Measurements from ENCODE around the gene LIMK2.
"Not testable (repeated sequence)": the region's sequence is repeated elsewhere in the genome, so short reads cannot be mapped to it uniquely, and the experiment has no call there.

The LIMK2 gene

GRCh38 chr22:31210556-31211421 lies 1.3 kb upstream of the LIMK2 start:
- no peak for DNase-seq (ENCODE audit: extremely low read depth in 1 of 2, low read depth in 1 of 2)

GRCh38 chr22:31211482-31211861 lies 626 bp upstream of the LIMK2 start:
- DNase-seq (ENCODE audit: extremely low read depth in 1 of 2, low read depth in 1 of 2): no peak

- no peak for DNase-seq (ENCODE audit: extremely low read depth in 1 of 2, low read depth in 1 of 2)
Measured at GRCh38 chr22:31212783-31213629, 908 bp downstream of the LIMK2 start.

- no peak for DNase-seq (ENCODE audit: extremely low read depth in 1 of 2, low read depth in 1 of 2)
Measured at GRCh38 chr22:31215018-31215535, 3.0 kb downstream of the LIMK2 start.

GRCh38 chr22:31218565-31219262 lies 6.6 kb downstream of the LIMK2 start:
- DNase-seq (ENCODE audit: extremely low read depth in 1 of 2, low read depth in 1 of 2): no peak

GRCh38 chr22:31221084-31221483 lies 9.0 kb downstream of the LIMK2 start:
- no peak for DNase-seq (ENCODE audit: extremely low read depth in 1 of 2, low read depth in 1 of 2)

- DNase-seq (ENCODE audit: extremely low read depth in 1 of 2, low read depth in 1 of 2): no peak
Measured at GRCh38 chr22:31222736-31223135, 10.6 kb downstream of the LIMK2 start.

- no peak for DNase-seq (ENCODE audit: extremely low read depth in 1 of 2, low read depth in 1 of 2)
Measured at GRCh38 chr22:31223786-31224191, 11.7 kb downstream of the LIMK2 start.

- DNase-seq (ENCODE audit: extremely low read depth in 1 of 2, low read depth in 1 of 2): not testable (repeated sequence)
Measured at GRCh38 chr22:31224691-31225090, 12.6 kb downstream of the LIMK2 start.

GRCh38 chr22:31227186-31227585 lies 15.1 kb downstream of the LIMK2 start:
- no peak for DNase-seq (ENCODE audit: extremely low read depth in 1 of 2, low read depth in 1 of 2)

- no peak for DNase-seq (ENCODE audit: extremely low read depth in 1 of 2, low read depth in 1 of 2)
Measured at GRCh38 chr22:31229402-31230079, 17.4 kb downstream of the LIMK2 start.

GRCh38 chr22:31230155-31230870 lies 18.2 kb downstream of the LIMK2 start:
- DNase-seq (ENCODE audit: extremely low read depth in 1 of 2, low read depth in 1 of 2): no peak

- DNase-seq (ENCODE audit: extremely low read depth in 1 of 2, low read depth in 1 of 2): no peak
Measured at GRCh38 chr22:31230871-31231621, 18.9 kb downstream of the LIMK2 start.

GRCh38 chr22:31233001-31233400 lies 20.9 kb downstream of the LIMK2 start:
- no peak for DNase-seq (ENCODE audit: extremely low read depth in 1 of 2, low read depth in 1 of 2)

GRCh38 chr22:31235081-31235480 lies 23.0 kb downstream of the LIMK2 start:
- no peak for DNase-seq (ENCODE audit: extremely low read depth in 1 of 2, low read depth in 1 of 2)

GRCh38 chr22:31236044-31236443 lies 23.9 kb downstream of the LIMK2 start:
- DNase-seq (ENCODE audit: extremely low read depth in 1 of 2, low read depth in 1 of 2): not testable (repeated sequence)

GRCh38 chr22:31238057-31238456 lies 26.0 kb downstream of the LIMK2 start:
- no peak for DNase-seq (ENCODE audit: extremely low read depth in 1 of 2, low read depth in 1 of 2)

- DNase-seq (ENCODE audit: extremely low read depth in 1 of 2, low read depth in 1 of 2): no peak
Measured at GRCh38 chr22:31239771-31240370, 27.8 kb downstream of the LIMK2 start.

GRCh38 chr22:31241200-31241599 lies 29.1 kb downstream of the LIMK2 start:
- DNase-seq (ENCODE audit: extremely low read depth in 1 of 2, low read depth in 1 of 2): no peak
